ENCODE data around the gene SNRK.

- TF ChIP-seq, protein P1, sequence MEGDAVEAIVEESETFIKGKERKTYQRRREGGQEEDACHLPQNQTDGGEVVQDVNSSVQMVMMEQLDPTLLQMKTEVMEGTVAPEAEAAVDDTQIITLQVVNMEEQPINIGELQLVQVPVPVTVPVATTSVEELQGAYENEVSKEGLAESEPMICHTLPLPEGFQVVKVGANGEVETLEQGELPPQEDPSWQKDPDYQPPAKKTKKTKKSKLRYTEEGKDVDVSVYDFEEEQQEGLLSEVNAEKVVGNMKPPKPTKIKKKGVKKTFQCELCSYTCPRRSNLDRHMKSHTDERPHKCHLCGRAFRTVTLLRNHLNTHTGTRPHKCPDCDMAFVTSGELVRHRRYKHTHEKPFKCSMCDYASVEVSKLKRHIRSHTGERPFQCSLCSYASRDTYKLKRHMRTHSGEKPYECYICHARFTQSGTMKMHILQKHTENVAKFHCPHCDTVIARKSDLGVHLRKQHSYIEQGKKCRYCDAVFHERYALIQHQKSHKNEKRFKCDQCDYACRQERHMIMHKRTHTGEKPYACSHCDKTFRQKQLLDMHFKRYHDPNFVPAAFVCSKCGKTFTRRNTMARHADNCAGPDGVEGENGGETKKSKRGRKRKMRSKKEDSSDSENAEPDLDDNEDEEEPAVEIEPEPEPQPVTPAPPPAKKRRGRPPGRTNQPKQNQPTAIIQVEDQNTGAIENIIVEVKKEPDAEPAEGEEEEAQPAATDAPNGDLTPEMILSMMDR (IDR thresholded peaks at IDR 0.05; ENCODE audit: insufficient read depth, low read length, poor library complexity, severe bottlenecking): no peak
- no peak for TF ChIP-seq EZH2phosphoT487 (conservative IDR thresholded peaks at IDR 0.05; ENCODE audit: low read length)
These were observed 105.3 kb downstream of the SNRK start for GRCh38 chr3:43391621-43392020.
